WTC11 (cell line): Measurements from ENCODE around the gene CLDN25. TPM values are rescaled to one million over a fixed set of nuclear protein-coding genes. Genes with fewer than 3 reads are reported as not detected.
"Not testable (repeated sequence)": the region's sequence is repeated elsewhere in the genome, so short reads cannot be mapped to it uniquely, and the experiment has no call there.

Experiments
- ATAC-seq: fragments of 200-7000 bp; cut with Tn5 transposase; 2 replicates; pipeline ENCODE4 v1.10.0; 2021; ENCODE audit warnings: mild to moderate bottlenecking, moderate library complexity
- CTCF ChIA-PET: fragments of 300-600 bp; sonication (Branson Sonifier 250); formaldehyde crosslinking; loops from one replicate; lab custom pipeline; 2021; ENCODE audit warnings: antibody characterized with exemption; lab: Charles Lee
- POLR2A ChIA-PET: fragments of 350-600 bp; sonication (Branson Sonifier 250); formaldehyde crosslinking; loops from one replicate; lab custom pipeline; 2021; ENCODE audit warnings: antibody characterized with exemption; lab: Charles Lee
- DNase-seq: peaks from one replicate; pipeline ENCODE4 v3.0.0; 2021; ENCODE audit warnings: low spot score
- H3K27ac Mint-ChIP-seq: 2 replicates; pipeline ENCODE4 v1.8.0; 2021; ENCODE audit warnings: mixed read lengths
- H3K27me3 Mint-ChIP-seq: 2 replicates; pipeline ENCODE4 v1.8.0; 2021; ENCODE audit warnings: low read depth, mild to moderate bottlenecking, moderate library complexity, mixed read lengths
- H3K36me3 Mint-ChIP-seq: 2 replicates; pipeline ENCODE4 v1.8.0; 2021; ENCODE audit warnings: mixed read lengths
- H3K4me1 Mint-ChIP-seq: 2 replicates; pipeline ENCODE4 v1.8.0; 2022; ENCODE audit warnings: mixed read lengths
- H3K4me3 Mint-ChIP-seq: 2 replicates; pipeline ENCODE4 v1.8.0; 2021; ENCODE audit warnings: mild to moderate bottlenecking, moderate library complexity, mixed read lengths
- H3K9me3 Mint-ChIP-seq: 2 replicates; pipeline ENCODE4 v1.8.0; 2021; ENCODE audit warnings: mixed read lengths
- AR ChIP-seq: fragments of 250-450 bp; sonication (Bioruptor Pico); IDR thresholded peaks from 2 replicates; pipeline ENCODE4 v1.9.0; 2021; ENCODE audit warnings: mild to moderate bottlenecking
- CBFB ChIP-seq: sonication (generic); formaldehyde crosslinking; IDR thresholded peaks from 2 replicates; pipeline ENCODE4 v1.8.1; 2022; ENCODE audit warnings: mild to moderate bottlenecking, low read depth, missing genetic modification reagents
- CREM ChIP-seq: sonication (generic); formaldehyde crosslinking; IDR thresholded peaks from 2 replicates; pipeline ENCODE4 v1.8.1; 2022; ENCODE audit warnings: mild to moderate bottlenecking, missing genetic modification reagents, moderate library complexity
- ETV6 ChIP-seq: sonication (generic); formaldehyde crosslinking; IDR thresholded peaks from 2 replicates; pipeline ENCODE4 v1.8.1; 2022; ENCODE audit warnings: mild to moderate bottlenecking, missing genetic modification reagents
- FOXP4 ChIP-seq: sonication (generic); formaldehyde crosslinking; IDR thresholded peaks from 2 replicates; pipeline ENCODE4 v1.8.0; 2022; ENCODE audit warnings: mild to moderate bottlenecking, missing genetic modification reagents
- IRF1 ChIP-seq: sonication (generic); formaldehyde crosslinking; IDR thresholded peaks from 2 replicates; pipeline ENCODE4 v1.8.0; 2023; ENCODE audit warnings: missing genetic modification reagents
- MXD4 ChIP-seq: fragments of 250-450 bp; sonication (Bioruptor Pico); IDR thresholded peaks from 2 replicates; pipeline ENCODE4 v1.8.0; 2021; ENCODE audit warnings: mild to moderate bottlenecking, moderate library complexity, borderline replicate concordance
- NR3C1 ChIP-seq: sonication (generic); formaldehyde crosslinking; conservative IDR thresholded peaks from 2 replicates; pipeline ENCODE4 v1.8.1; 2023; ENCODE audit warnings: low read depth, mild to moderate bottlenecking, missing genetic modification reagents
- PREB ChIP-seq: sonication (generic); formaldehyde crosslinking; IDR thresholded peaks from 2 replicates; pipeline ENCODE4 v1.8.1; 2022; ENCODE audit warnings: mild to moderate bottlenecking, missing genetic modification reagents, moderate library complexity, borderline replicate concordance
- STAT6 ChIP-seq: sonication (generic); formaldehyde crosslinking; conservative IDR thresholded peaks from 2 replicates; pipeline ENCODE4 v1.8.1; 2023; ENCODE audit warnings: mild to moderate bottlenecking, low read depth, missing genetic modification reagents, moderate library complexity
- TEAD4 ChIP-seq: sonication (generic); formaldehyde crosslinking; IDR thresholded peaks from 2 replicates; pipeline ENCODE4 v1.8.0; 2022; ENCODE audit warnings: mild to moderate bottlenecking, missing genetic modification reagents
- ZBTB21 ChIP-seq: sonication (generic); formaldehyde crosslinking; IDR thresholded peaks from 2 replicates; pipeline ENCODE4 v1.8.1; 2023; ENCODE audit warnings: mild to moderate bottlenecking, missing genetic modification reagents, borderline replicate concordance
- ZMAT4 ChIP-seq: fragments of 250-450 bp; sonication (Bioruptor Pico); IDR thresholded peaks from 2 replicates; pipeline ENCODE4 v1.9.0; 2021; ENCODE audit warnings: mild to moderate bottlenecking
- ZNF219 ChIP-seq: sonication (generic); formaldehyde crosslinking; IDR thresholded peaks from 2 replicates; pipeline ENCODE4 v1.8.0; 2023; ENCODE audit warnings: missing genetic modification reagents, mild to moderate bottlenecking, borderline replicate concordance
- ZNF232 ChIP-seq: sonication (generic); formaldehyde crosslinking; IDR thresholded peaks from 2 replicates; pipeline ENCODE4 v1.8.0; 2022; ENCODE audit warnings: mild to moderate bottlenecking, missing genetic modification reagents
- ZNF263 ChIP-seq: sonication (generic); formaldehyde crosslinking; IDR thresholded peaks from 2 replicates; pipeline ENCODE4 v1.8.1; 2022; ENCODE audit warnings: low read depth, mild to moderate bottlenecking, moderate library complexity, missing genetic modification reagents
- ZNF671 ChIP-seq: fragments of 250-450 bp; sonication (Bioruptor Pico); IDR thresholded peaks from 2 replicates; pipeline ENCODE4 v1.8.0; 2021; ENCODE audit warnings: mild to moderate bottlenecking
- total RNA-seq: library from RNA; stranded (reverse); gene quantifications from 3 replicates; pipeline ENCODE4 v1.2.3, GENCODE V29; 2021

The CLDN25 gene
- total RNA-seq, 1 experiment from 2014 or later: not detected

- TF ChIP-seq ZNF263 (CRISPR knock-in tag) (no peak), NR3C1 (no peak)
Measured at GRCh38 chr11:113781682-113782081, 2.1 kb downstream of the CLDN25 start (continued).

- Mint-ChIP-seq H3K36me3 (no peaks in the 10 kb centered on the region), H3K4me3 (no peak overlapping the region), H3K4me1 (no peaks in the 10 kb centered on the region), H3K27me3 (peaks cover 3% of the 10 kb centered on the region; the same call in 1 of the 2 replicates), H3K27ac (no peak overlapping the region), H3K9me3 (no peaks in the 10 kb centered on the region)
- TF ChIP-seq IRF1 (CRISPR knock-in tag) (no peak), MXD4 (no peak), PREB (CRISPR knock-in tag) (no peak)
- no peak for ATAC-seq
- CTCF ChIA-PET: interaction anchor here (1.0 to 2.6 kb wide), 3 partner anchors 8 to 114 kb away, joined by 4 to 13 read pairs (median 11); partner anchors contain the start of gene ZW10
- DNase-seq: no peak
- POLR2A ChIA-PET: interaction anchor here (0.6 to 0.7 kb wide), 2 partner anchors 166 to 1403 kb away, joined by 3 read pairs; no protein-coding TSS in a partner anchor
Measured at GRCh38 chr11:113782134-113782533, 2.5 kb downstream of the CLDN25 start.

GRCh38 chr11:113789016-113789415 lies 9.4 kb downstream of the CLDN25 start:
- H3K36me3 Mint-ChIP-seq, H3K9me3 Mint-ChIP-seq, ATAC-seq, H3K27me3 Mint-ChIP-seq, H3K4me1 Mint-ChIP-seq, H3K4me3 Mint-ChIP-seq, H3K27ac Mint-ChIP-seq, DNase-seq: not testable (repeated sequence)
- POLR2A ChIA-PET: interaction anchor here (0.6 kb wide), 1 partner anchor 96 kb away, joined by 4 read pairs; no protein-coding TSS in a partner anchor
- CTCF ChIA-PET: interaction anchor here (0.7 to 1.3 kb wide), 3 partner anchors 15 to 183 kb away, joined by 4 to 5 read pairs (median 4); partner anchors contain the start of gene ZW10

GRCh38 chr11:113789675-113790320 lies 10.2 kb downstream of the CLDN25 start:
- H3K36me3 Mint-ChIP-seq: no peaks in the 10 kb centered on the region
- ChIA-PET CTCF (interaction anchor here (1.2 to 1.3 kb wide), 2 partner anchors 16 kb away, joined by 4 to 5 read pairs; partner anchors contain the start of gene ZW10), POLR2A (interaction anchor here (0.6 kb wide), 1 partner anchor 95 kb away, joined by 4 read pairs; no protein-coding TSS in a partner anchor)
- H3K27me3 Mint-ChIP-seq: no peaks in the 10 kb centered on the region
- ATAC-seq: peak; percentile 30
- no peaks in the 10 kb centered on the region for H3K4me1 Mint-ChIP-seq
- H3K9me3 Mint-ChIP-seq: no peaks in the 10 kb centered on the region
- H3K27ac Mint-ChIP-seq: no peak overlapping the region
- H3K4me3 Mint-ChIP-seq: no peak overlapping the region
- no peak for DNase-seq
- TF ChIP-seq TEAD4 (CRISPR knock-in tag) (no peak), CREM (CRISPR knock-in tag) (no peak), ZNF263 (CRISPR knock-in tag) (no peak), FOXP4 (CRISPR knock-in tag) (no peak), CBFB (CRISPR knock-in tag) (no peak), ZMAT4 (CRISPR knock-in tag) (no peak), STAT6 (CRISPR knock-in tag) (no peak), ZNF671 (CRISPR knock-in tag) (no peak), ETV6 (CRISPR knock-in tag) (no peak), ZNF232 (no peak), ZBTB21 (CRISPR knock-in tag) (no peak), ZNF219 (CRISPR knock-in tag) (no peak), AR (CRISPR knock-in tag) (no peak), PREB (CRISPR knock-in tag) (no peak)
